SH-SY5Y (cell line): Measurements from ENCODE around the gene SPN.

Source experiments
- GATA2 ChIP-seq: IDR thresholded peaks from 2 replicates; pipeline ENCODE4 v1.6.1; 2011; ENCODE audit warnings: mild to moderate bottlenecking, low read depth, low read length
- GATA3 ChIP-seq: IDR thresholded peaks from 2 replicates; pipeline ENCODE4 v1.6.1; 2011; ENCODE audit warnings: low read depth, mild to moderate bottlenecking, low read length, moderate library complexity

DNA sequence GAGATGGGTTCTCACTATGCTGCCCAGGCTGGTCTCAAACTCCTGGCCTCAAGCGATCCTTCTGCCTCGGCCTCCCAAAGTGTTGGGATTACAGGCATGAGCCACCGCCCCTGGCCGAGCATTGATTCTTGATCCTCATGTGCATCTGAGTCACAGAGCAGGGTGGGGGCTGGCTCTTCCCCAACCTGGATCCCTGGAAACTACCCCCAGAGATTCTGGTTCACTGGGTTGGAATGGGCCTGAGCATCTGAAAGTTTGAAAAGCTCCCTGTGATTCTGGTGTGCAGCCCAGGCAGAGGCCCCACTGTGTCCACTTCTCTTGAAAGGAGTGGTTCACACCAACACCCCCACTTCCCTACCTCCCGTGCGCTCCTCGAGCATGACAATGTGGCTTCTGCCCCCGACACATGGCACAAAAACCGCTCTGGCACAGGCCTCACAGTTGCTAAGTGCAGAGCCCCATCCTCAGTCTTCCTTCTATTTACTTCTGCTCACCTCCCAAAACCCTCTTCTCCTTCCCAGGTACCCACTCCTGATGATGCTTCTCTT is 20.6 kb downstream of the SPN start:
- no peak for TF ChIP-seq GATA2
- TF ChIP-seq GATA3: no peak
